Activated naive CD8-positive, alpha-beta T cell treated with anti-CD3 and anti-CD28 coated beads, Interleukin-2, amount 50 U/mL, for 24 hours (primary cell): ENCODE measurements around the gene TMEM132C.
"Not testable (repeated sequence)": the region's sequence is repeated elsewhere in the genome, so short reads cannot be mapped to it uniquely, and the experiment has no call there.

ENCODE experiments used
- ATAC-seq: fragments of 150-1000 bp; cut with Tn5 transposase; one replicate; pipeline ENCODE4 v1.10.0; 2021
- DNase-seq: peaks from one replicate; pipeline ENCODE4 v3.0.0; 2021
- H3K27ac Mint-ChIP-seq: one replicate; pipeline ENCODE4 v1.8.0; 2021; ENCODE audit warnings: mild to moderate bottlenecking, mixed read lengths
- H3K27me3 Mint-ChIP-seq: one replicate; pipeline ENCODE4 v1.8.0; 2021; ENCODE audit warnings: mixed read lengths
- H3K36me3 Mint-ChIP-seq: one replicate; pipeline ENCODE4 v1.8.0; 2021; ENCODE audit warnings: low read depth, mixed read lengths
- H3K4me1 Mint-ChIP-seq: one replicate; pipeline ENCODE4 v1.8.0; 2021; ENCODE audit warnings: mixed read lengths
- H3K4me3 Mint-ChIP-seq: one replicate; pipeline ENCODE4 v1.8.0; 2021; ENCODE audit warnings: mild to moderate bottlenecking, moderate library complexity, mixed read lengths
- H3K9me3 Mint-ChIP-seq: one replicate; pipeline ENCODE4 v1.8.0; 2021; ENCODE audit warnings: mixed read lengths

Gene TMEM132C

GRCh38 chr12:128483526-128484255 is 216.7 kb downstream of the TMEM132C start:
- Mint-ChIP-seq H3K4me1 (no peaks in the 10 kb centered on the region), H3K27me3 (no peaks in the 10 kb centered on the region), H3K4me3 (no peak overlapping the region), H3K27ac (no peak overlapping the region), H3K9me3 (peaks cover 5% of the 10 kb centered on the region), H3K36me3 (no peaks in the 10 kb centered on the region)
- DNase-seq (no peak), ATAC-seq (no peak)

- not testable (repeated sequence) for ATAC-seq, H3K27me3 Mint-ChIP-seq, H3K36me3 Mint-ChIP-seq, H3K4me1 Mint-ChIP-seq, DNase-seq, H3K27ac Mint-ChIP-seq, H3K4me3 Mint-ChIP-seq
- H3K9me3 Mint-ChIP-seq, result peaks cover 18% of the 10 kb centered on the region
Observed at GRCh38 chr12:128497376-128497775, 230.4 kb downstream of the TMEM132C start.

GRCh38 chr12:128507470-128507869 is 240.5 kb downstream of the TMEM132C start:
- Mint-ChIP-seq H3K36me3 (no peaks in the 10 kb centered on the region), H3K27me3 (no peaks in the 10 kb centered on the region)

GRCh38 chr12:128509170-128509569 is 242.2 kb downstream of the TMEM132C start:
- no peak for ATAC-seq
- H3K4me3 Mint-ChIP-seq, result no peak overlapping the region
- H3K4me1 Mint-ChIP-seq, result no peaks in the 10 kb centered on the region
- DNase-seq, result no peak
- no peaks in the 10 kb centered on the region for H3K36me3 Mint-ChIP-seq
- peaks cover 3% of the 10 kb centered on the region for H3K9me3 Mint-ChIP-seq
- H3K27ac Mint-ChIP-seq, result no peak overlapping the region
- no peaks in the 10 kb centered on the region for H3K27me3 Mint-ChIP-seq

More at GRCh38 chr12:128507470-128507869, 240.5 kb downstream of the TMEM132C start:
- Mint-ChIP-seq H3K4me1 (no peaks in the 10 kb centered on the region), H3K27ac (no peak overlapping the region), H3K4me3 (no peak overlapping the region), H3K9me3 (peaks cover 3% of the 10 kb centered on the region)
- DNase-seq (no peak), ATAC-seq (no peak)

- ATAC-seq (no peak), DNase-seq (no peak)
- Mint-ChIP-seq H3K27me3 (no peaks in the 10 kb centered on the region), H3K9me3 (peaks cover 3% of the 10 kb centered on the region), H3K27ac (no peak overlapping the region), H3K36me3 (no peaks in the 10 kb centered on the region), H3K4me1 (no peaks in the 10 kb centered on the region), H3K4me3 (no peak overlapping the region)
Observed at GRCh38 chr12:128510511-128510910, 243.5 kb downstream of the TMEM132C start.

GRCh38 chr12:128513331-128513730 is 246.4 kb downstream of the TMEM132C start:
- Mint-ChIP-seq H3K4me1 (no peaks in the 10 kb centered on the region), H3K4me3 (no peak overlapping the region), H3K27ac (no peak overlapping the region), H3K36me3 (no peaks in the 10 kb centered on the region), H3K27me3 (no peaks in the 10 kb centered on the region), H3K9me3 (peaks cover 3% of the 10 kb centered on the region)
- DNase-seq, result no peak
- no peak for ATAC-seq

GRCh38 chr12:128513831-128514230 is 246.9 kb downstream of the TMEM132C start:
- Mint-ChIP-seq H3K9me3 (no peaks in the 10 kb centered on the region), H3K4me3 (no peak overlapping the region), H3K36me3 (no peaks in the 10 kb centered on the region), H3K4me1 (no peaks in the 10 kb centered on the region), H3K27ac (no peak overlapping the region), H3K27me3 (no peaks in the 10 kb centered on the region)
- no peak for ATAC-seq
- no peak for DNase-seq

- Mint-ChIP-seq H3K27me3 (no peaks in the 10 kb centered on the region), H3K9me3 (peaks cover 7% of the 10 kb centered on the region), H3K4me1 (no peaks in the 10 kb centered on the region), H3K27ac (no peak overlapping the region), H3K36me3 (no peaks in the 10 kb centered on the region), H3K4me3 (no peak overlapping the region)
- DNase-seq, result no peak
- no peak for ATAC-seq
Observed at GRCh38 chr12:128518644-128519043, 251.7 kb downstream of the TMEM132C start.

GRCh38 chr12:128519426-128519825 is 252.5 kb downstream of the TMEM132C start:
- no peak overlapping the region for H3K27ac Mint-ChIP-seq
- H3K4me3 Mint-ChIP-seq, result no peak overlapping the region
- no peaks in the 10 kb centered on the region for H3K36me3 Mint-ChIP-seq
- H3K9me3 Mint-ChIP-seq, result peaks cover 7% of the 10 kb centered on the region
- ATAC-seq (no peak), DNase-seq (no peak)
- no peaks in the 10 kb centered on the region for H3K4me1 Mint-ChIP-seq
- no peaks in the 10 kb centered on the region for H3K27me3 Mint-ChIP-seq

- H3K9me3 Mint-ChIP-seq, result peaks cover 7% of the 10 kb centered on the region
- H3K36me3 Mint-ChIP-seq, result no peaks in the 10 kb centered on the region
- no peak overlapping the region for H3K4me3 Mint-ChIP-seq
- ATAC-seq, result no peak
- no peak for DNase-seq
- H3K27ac Mint-ChIP-seq, result no peak overlapping the region
- H3K4me1 Mint-ChIP-seq, result no peaks in the 10 kb centered on the region
- no peaks in the 10 kb centered on the region for H3K27me3 Mint-ChIP-seq
Observed at GRCh38 chr12:128521981-128522380, 255.0 kb downstream of the TMEM132C start.

- DNase-seq (no peak), ATAC-seq (no peak)
- no peak overlapping the region for H3K27ac Mint-ChIP-seq
- no peaks in the 10 kb centered on the region for H3K4me1 Mint-ChIP-seq
- H3K36me3 Mint-ChIP-seq, result no peaks in the 10 kb centered on the region
- H3K9me3 Mint-ChIP-seq, result peaks cover 7% of the 10 kb centered on the region
- no peak overlapping the region for H3K4me3 Mint-ChIP-seq
- no peaks in the 10 kb centered on the region for H3K27me3 Mint-ChIP-seq
Observed at GRCh38 chr12:128524439-128524838, 257.5 kb downstream of the TMEM132C start.

GRCh38 chr12:128531170-128531569 is 264.2 kb downstream of the TMEM132C start:
- Mint-ChIP-seq H3K27me3 (no peaks in the 10 kb centered on the region), H3K36me3 (no peaks in the 10 kb centered on the region), H3K9me3 (no peaks in the 10 kb centered on the region), H3K4me3 (no peak overlapping the region), H3K4me1 (peaks cover 6% of the 10 kb centered on the region), H3K27ac (no peak overlapping the region)
- ATAC-seq (no peak), DNase-seq (no peak)

- no peak overlapping the region for H3K27ac Mint-ChIP-seq
- H3K27me3 Mint-ChIP-seq, result no peaks in the 10 kb centered on the region
- H3K4me1 Mint-ChIP-seq, result peaks cover 6% of the 10 kb centered on the region
- ATAC-seq, result no peak
- H3K4me3 Mint-ChIP-seq, result no peak overlapping the region
- no peak for DNase-seq
- H3K36me3 Mint-ChIP-seq, result no peaks in the 10 kb centered on the region
- peaks cover 5% of the 10 kb centered on the region for H3K9me3 Mint-ChIP-seq
Observed at GRCh38 chr12:128534906-128535305, 267.9 kb downstream of the TMEM132C start.

GRCh38 chr12:128536810-128537209 is 269.8 kb downstream of the TMEM132C start:
- ATAC-seq, result no peak
- no peak for DNase-seq

GRCh38 chr12:128537668-128538067 is 270.7 kb downstream of the TMEM132C start:
- ATAC-seq (no peak), DNase-seq (no peak)
- Mint-ChIP-seq H3K27ac (no peak overlapping the region), H3K4me1 (peaks cover 6% of the 10 kb centered on the region), H3K27me3 (no peaks in the 10 kb centered on the region), H3K4me3 (no peak overlapping the region), H3K9me3 (peaks cover 11% of the 10 kb centered on the region), H3K36me3 (no peaks in the 10 kb centered on the region)

More at GRCh38 chr12:128536810-128537209, 269.8 kb downstream of the TMEM132C start:
- H3K36me3 Mint-ChIP-seq, result no peaks in the 10 kb centered on the region
- no peaks in the 10 kb centered on the region for H3K27me3 Mint-ChIP-seq
- H3K9me3 Mint-ChIP-seq, result peaks cover 11% of the 10 kb centered on the region
- H3K27ac Mint-ChIP-seq, result no peak overlapping the region
- no peak overlapping the region for H3K4me3 Mint-ChIP-seq
- peaks cover 6% of the 10 kb centered on the region for H3K4me1 Mint-ChIP-seq

GRCh38 chr12:128542844-128543243 is 275.9 kb downstream of the TMEM132C start:
- Mint-ChIP-seq H3K36me3 (no peaks in the 10 kb centered on the region), H3K4me3 (no peak overlapping the region)

More at GRCh38 chr12:128542844-128543243, 275.9 kb downstream of the TMEM132C start:
- Mint-ChIP-seq H3K4me1 (no peaks in the 10 kb centered on the region), H3K27ac (no peak overlapping the region), H3K27me3 (no peaks in the 10 kb centered on the region), H3K9me3 (peaks cover 6% of the 10 kb centered on the region)
- ATAC-seq (no peak), DNase-seq (no peak)
